ENCODE measurements around the gene TLK1.
A peak's percentile ranks its signal among the peaks of the same experiment; 100 is the strongest.

The TLK1 gene

GRCh38 chr2:170991398-170992182 lies 169.1 kb downstream of the TLK1 start:
- DNase-seq: no peak

DNA sequence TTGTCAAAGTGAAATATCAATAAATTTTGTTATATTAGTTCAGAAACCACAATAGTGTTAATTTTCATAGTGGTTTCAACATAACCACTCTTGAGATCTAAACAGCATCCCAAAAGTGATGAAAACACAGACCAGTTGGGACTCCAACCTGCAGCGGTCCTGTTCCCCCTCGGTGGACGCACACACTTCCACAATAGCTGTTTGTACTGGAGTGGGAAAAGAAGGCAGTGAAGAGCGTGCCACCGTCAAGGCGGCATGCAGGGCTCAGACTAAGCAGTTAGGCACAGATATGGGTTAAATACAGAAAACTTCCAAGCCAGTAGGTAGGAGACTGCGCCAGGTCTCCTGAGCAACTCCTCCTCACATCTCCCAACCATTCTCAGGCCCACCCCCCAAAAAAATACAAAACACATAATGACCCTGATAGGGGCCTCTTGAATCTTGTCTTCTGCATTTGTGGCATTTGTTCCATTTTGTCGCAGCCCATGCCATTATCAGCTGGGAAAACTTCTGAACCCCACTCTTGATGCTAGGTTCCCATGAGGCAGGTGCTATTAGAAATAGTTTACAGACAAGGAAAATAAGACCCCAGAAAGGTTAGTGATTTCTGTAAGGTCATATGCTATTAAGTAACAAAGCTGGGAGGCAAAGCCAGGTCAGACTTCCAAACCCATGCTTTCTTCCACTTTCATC lies 174.0 kb downstream of the TLK1 start:
- no peak for DNase-seq

DNA sequence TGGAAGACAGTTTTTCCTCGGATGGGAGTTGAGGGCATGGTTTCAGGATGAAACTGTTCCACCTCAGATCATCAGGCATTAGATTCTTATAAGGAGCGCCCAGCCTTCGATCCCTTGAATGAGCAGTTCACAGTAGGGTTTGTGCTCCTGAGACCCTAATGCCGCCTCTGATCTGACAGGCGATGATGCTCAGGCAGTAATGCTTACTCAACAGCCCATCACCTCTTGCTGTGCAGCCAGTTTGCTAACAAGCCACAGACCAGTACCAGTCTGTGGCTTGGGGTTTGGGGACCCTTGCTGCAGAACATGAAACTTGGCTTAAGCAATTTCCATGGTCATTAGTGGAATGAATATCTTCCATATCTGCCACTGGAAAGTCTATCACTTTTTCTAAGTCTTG lies 175.3 kb downstream of the TLK1 start:
- no peak for DNase-seq

- no peak for DNase-seq
These were observed 176.6 kb downstream of the TLK1 start for GRCh38 chr2:170984079-170984478.

DNA sequence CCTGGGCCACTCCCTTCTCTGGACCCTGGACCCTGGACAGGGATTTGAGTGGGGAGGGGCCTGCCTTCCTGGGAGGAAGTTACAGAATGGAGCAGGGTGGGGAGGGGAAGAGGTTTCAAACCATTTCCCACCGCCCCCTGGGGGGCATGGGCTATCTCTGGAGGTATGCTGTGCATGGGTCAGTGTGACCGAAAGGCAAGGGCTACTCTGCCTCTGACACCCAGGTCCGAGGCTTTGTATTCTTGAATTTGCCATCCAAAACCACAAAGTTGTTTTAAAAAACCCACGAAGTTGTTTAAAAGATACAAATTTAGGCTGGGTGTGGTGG lies 184.8 kb downstream of the TLK1 start:
- no peak for DNase-seq

DNA sequence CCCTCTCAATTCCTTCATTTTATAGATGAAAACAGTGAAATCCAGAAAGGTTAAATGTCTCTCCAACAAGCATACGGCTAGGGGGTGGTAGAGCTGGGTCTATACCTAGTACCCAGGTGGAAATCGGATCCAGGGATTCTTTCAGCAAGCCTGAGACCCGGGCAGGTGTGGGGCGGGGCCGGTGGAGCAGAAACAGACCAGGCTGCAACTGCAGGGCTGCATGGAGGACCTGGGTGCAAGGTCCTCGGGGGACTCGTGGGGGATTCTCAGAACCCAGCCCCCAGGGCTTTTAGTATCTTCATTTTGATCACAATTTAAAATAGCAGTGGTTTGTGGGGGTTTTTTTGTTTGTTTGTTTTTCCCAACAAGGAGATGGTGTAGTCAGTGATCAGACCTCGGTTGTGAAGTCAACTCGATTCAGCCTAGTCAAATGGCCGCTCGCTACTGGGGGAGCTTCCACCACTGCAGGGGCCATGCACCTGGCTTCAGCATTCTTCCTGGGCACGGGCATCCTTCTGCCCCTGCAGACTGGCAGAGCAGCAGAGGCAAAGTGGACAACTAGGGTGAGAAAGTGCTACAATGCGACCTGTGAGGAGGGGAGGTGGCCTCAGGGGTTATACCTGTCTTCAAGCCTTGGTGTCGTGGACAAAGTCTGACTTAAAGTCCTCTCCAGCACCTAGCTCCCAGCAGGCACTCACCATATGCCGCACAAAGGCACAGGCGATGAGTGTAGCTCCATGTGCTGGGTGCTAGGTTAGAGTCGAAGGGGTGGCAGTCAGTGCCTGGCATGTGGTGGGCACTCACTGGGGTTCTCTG lies 185.4 kb downstream of the TLK1 start:
- no peak for DNase-seq

DNA sequence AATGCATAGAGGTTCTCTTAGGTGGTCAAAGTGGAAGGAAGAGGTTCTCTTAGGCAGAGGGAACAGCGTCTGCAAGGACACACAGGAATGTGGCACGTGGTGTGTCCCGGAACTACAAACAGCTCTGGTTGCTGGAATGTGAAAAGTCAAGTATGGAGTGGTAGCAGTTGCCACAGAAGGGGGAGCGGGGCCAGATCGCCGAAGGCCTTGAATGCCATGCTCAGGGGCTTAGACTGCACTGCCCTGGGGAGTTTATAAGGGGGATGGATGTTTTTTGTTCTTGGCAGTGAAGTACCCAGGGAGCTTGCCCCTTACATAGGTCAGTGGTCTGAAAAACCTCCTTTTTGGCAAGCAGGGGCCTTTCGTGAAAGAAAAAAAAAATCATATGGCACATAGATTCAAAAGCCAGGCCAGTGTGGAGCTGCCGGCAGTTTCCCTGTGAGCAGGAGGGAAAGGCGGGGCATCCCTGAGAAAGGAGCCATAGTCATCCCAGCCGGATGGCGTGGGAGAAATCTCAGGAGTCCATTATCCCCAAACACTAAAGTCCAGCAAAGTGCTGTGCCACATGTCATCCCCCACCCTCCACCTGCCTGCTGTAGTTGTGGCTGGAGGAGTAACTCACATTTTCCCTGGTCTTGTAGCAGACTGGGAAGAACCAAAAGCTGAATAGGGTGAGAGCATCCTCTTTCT lies 186.2 kb downstream of the TLK1 start:
- no peak for DNase-seq

GRCh38 chr2:170973492-170974303 lies 187.0 kb downstream of the TLK1 start:
- DNase-seq: peak; percentile 93

GRCh38 chr2:170973225-170973491 lies 187.5 kb downstream of the TLK1 start:
- no peak for DNase-seq

DNA sequence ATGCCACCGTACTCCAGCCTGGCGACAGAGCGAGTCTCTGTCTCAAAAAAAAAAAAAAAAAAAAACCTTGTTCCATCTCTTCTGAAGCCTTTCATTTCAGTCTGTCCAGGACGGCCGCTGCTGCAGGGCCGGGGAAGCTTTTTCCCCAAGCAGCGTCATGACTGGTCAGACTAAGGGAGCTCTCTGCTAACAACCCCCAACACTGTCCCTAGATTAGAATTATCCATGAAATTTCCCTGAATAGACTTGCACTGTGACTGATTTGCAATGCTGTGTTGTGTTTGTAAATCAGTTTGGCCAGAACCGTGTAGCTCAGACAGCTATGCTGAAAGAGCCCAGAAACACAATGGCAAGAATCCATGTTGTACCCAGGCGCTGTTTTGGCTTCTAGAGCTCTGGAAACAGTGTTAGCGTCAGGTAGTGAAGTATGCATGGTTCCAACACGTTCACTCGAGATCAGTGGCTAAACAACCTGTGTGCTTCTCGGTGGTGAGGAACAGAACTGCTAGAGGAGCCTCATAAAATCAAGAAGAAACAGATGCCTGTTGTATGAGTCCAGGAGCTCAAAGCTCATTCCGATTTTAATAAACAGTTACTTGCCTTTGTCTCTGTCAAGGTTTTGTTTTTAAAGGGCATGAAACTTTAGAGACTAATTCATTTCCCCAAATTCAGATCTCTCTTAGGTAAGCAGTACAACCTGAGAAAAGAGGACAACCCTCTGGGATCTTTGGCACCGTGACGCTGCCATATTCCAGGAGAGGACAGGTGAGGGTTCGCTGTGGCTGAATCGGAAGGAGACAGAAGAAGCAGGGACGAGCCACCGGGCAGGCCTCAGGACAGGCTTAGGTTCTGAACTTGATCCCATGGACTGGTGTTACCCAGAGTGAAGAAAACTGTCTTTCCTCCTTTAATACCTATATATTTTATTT lies 188.1 kb downstream of the TLK1 start:
- DNase-seq: no peak

DNA sequence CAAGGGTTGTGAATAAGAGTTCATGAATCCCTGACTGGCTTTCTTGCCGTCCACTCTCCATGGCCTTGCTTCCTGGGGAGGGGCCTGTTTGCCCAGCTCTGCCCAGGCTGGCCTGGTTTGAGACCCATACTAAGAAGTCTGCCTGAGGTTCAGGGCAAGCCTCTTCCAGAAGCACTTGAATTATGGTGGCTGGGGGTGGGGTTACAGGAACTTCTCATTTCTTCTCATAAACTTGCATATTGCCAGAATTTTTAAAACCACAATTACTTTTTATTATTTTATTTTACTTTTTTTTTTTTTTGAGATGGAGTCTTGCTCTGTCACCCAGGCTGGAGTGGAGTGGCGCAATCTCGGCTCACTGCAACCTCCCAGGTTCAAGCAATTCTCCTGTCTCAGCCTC lies 189.6 kb downstream of the TLK1 start:
- no peak for DNase-seq

DNA sequence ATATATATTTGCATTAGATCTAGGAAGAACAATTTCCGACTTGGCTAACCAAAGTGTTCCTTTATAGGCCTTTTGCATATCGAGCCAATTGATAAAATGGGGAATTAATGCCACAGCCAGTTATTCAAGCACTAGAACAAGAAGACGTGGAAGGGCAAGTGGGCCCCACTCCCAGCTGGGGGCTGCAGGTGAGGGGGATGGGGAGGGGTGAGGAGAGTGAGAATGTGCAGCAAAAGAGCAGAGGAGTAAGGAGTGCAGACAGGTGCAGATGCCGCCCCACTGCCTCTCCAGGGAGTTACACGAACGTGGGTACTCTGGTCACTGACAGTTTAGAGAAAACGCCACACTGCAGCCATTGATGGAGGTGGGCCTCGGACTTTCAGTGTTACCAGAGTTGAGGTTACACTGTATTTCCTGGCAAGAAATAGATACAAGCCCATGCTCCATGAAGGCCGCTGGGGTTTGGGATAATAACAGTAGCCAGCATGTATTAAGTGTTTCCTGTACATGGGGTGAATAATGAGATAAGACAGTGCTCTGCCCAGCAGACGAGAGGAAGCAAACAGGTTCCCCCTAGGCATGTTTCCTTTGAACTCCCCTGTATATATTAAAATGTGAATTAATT lies 190.7 kb downstream of the TLK1 start:
- no peak for DNase-seq

- DNase-seq: no peak
These were observed 191.7 kb downstream of the TLK1 start for GRCh38 chr2:170969030-170969429.

DNA sequence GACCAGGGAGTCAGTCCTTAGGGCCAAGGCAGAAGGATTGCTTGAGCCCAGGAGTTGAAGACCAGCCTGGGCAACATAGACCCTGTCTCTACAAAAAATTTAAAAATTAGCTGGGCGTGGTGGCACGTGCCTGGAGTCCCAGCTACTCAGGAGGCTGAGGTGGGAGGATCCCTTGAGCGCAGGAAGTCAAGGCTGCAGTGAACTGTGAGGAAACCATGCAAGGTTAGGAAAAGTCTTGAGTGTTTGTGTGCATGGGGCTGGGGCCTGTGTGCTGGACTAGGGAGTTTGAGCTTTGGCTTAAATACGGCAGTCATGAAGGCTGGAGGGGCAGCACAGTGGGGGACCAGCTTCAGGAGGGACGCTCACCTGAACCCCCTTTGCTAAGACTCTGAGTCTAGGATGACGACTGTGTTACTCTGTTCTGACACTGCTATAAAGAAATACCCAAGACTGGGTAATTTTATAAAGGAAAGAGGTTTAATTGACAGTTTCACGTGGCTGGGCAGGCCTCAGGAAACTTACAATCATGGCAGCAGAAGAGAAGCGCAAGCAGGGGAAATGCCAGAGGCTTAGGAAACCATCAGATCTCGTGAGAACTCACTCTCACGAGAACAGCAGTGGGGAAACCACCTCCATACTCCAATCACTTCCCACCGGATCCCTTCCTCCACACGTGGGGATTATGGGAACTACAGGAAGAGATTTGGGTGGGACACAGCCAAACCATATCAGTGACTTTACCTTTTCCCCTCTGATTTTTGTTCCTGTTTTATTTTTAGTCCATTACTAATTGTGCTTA lies 192.3 kb downstream of the TLK1 start:
- no peak for DNase-seq

- no peak for DNase-seq
These were observed 193.1 kb downstream of the TLK1 start for GRCh38 chr2:170967553-170967952.

DNA sequence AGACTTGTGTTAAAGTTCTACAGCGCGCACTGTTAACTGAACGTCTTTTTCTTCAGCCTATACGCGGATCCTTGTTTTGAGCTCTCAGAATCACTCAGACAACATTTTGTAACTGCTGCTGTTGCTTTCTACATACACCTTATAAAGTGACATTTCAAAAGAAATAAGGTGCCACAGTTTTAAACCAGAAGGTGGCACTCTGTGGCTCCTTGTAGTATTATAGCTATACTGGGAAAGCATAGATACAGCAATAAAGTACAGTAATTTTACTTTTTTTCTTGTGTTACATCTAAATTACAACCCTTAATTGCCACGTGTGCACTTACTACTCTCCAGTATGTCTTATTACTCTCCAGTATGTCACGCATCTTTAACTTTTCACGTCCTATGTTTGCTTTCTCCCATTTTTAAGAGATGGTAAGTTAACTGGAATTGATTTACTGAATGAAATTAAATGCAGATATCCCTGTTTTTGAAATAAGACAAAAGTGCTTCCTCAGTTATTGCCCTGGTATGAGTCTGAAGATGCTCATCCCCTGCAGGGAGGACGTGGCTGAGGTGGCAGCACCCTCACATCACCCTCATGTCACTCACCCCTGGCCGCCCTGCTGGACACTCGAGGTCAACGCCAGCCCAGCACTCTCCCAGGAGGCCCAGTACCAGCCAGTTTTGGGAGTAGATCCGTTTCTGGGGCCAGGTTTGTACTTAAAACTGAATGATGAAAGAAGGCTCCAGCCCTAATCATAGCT lies 193.9 kb downstream of the TLK1 start:
- DNase-seq: peak; percentile 18

- DNase-seq: no peak
These were observed 195.1 kb downstream of the TLK1 start for GRCh38 chr2:170965446-170966225.

- DNase-seq: no peak
These were observed 197.3 kb downstream of the TLK1 start for GRCh38 chr2:170963386-170963785.

- no peak for DNase-seq
These were observed 206.8 kb downstream of the TLK1 start for GRCh38 chr2:170953941-170954340.
